ENCODE data around the gene MBP. TPM values are rescaled to one million over a fixed set of nuclear protein-coding genes. Genes with fewer than 3 reads are reported as not detected.
A peak's percentile ranks its signal among the peaks of the same experiment; 100 is the strongest.

Gene MBP
- total and polyA plus RNA-seq, 10 of the 15 experiments (the other 5 are each of a cell fraction or from before 2014, with no cell fraction given) = 12.2 to 67.8 (median 42.1) TPM

GRCh38 chr18:77063260-77063659, 69.3 kb downstream of the MBP start (continued):
- TF ChIP-seq CEBPZ (IDR thresholded peaks at IDR 0.05; ENCODE audit: low read depth, low read length) (no peak), YY1 (IDR thresholded peaks at IDR 0.05; ENCODE audit: low read depth, low read length) (0 out of 2 replicates have a peak, but pooled peaks have one; percentile 54), KLF5 (IDR thresholded peaks at IDR 0.05; ENCODE audit: partially characterized antibody) (no peak), IRF4 (IDR thresholded peaks at IDR 0.05; ENCODE audit: low read depth, low read length) (peak; percentile 99), SRF (IDR thresholded peaks at IDR 0.05; ENCODE audit: low read depth in 2 of 2, low read length in 2 of 2) (peak in 1 of 2 experiments; percentile 86; a peak in 2 of 4 replicates), IKZF2 (IDR thresholded peaks at IDR 0.05) (peak; percentile 31 to 66; a peak in 3 of 4 replicates), NKRF (conservative IDR thresholded peaks at IDR 0.05) (no peak), JUNB (IDR thresholded peaks at IDR 0.05) (peak; percentile 96), CHD4 (IDR thresholded peaks at IDR 0.05) (no peak), EED (IDR thresholded peaks at IDR 0.05; ENCODE audit: low read depth) (peak; percentile 96), CREM (IDR thresholded peaks at IDR 0.05; ENCODE audit: low read depth) (peak; percentile 89), USF1 (IDR thresholded peaks at IDR 0.05; ENCODE audit: borderline replicate concordance, extremely low read length, insufficient read depth, low read depth, low read length) (no peak)
- TF ChIP-seq, protein P1, sequence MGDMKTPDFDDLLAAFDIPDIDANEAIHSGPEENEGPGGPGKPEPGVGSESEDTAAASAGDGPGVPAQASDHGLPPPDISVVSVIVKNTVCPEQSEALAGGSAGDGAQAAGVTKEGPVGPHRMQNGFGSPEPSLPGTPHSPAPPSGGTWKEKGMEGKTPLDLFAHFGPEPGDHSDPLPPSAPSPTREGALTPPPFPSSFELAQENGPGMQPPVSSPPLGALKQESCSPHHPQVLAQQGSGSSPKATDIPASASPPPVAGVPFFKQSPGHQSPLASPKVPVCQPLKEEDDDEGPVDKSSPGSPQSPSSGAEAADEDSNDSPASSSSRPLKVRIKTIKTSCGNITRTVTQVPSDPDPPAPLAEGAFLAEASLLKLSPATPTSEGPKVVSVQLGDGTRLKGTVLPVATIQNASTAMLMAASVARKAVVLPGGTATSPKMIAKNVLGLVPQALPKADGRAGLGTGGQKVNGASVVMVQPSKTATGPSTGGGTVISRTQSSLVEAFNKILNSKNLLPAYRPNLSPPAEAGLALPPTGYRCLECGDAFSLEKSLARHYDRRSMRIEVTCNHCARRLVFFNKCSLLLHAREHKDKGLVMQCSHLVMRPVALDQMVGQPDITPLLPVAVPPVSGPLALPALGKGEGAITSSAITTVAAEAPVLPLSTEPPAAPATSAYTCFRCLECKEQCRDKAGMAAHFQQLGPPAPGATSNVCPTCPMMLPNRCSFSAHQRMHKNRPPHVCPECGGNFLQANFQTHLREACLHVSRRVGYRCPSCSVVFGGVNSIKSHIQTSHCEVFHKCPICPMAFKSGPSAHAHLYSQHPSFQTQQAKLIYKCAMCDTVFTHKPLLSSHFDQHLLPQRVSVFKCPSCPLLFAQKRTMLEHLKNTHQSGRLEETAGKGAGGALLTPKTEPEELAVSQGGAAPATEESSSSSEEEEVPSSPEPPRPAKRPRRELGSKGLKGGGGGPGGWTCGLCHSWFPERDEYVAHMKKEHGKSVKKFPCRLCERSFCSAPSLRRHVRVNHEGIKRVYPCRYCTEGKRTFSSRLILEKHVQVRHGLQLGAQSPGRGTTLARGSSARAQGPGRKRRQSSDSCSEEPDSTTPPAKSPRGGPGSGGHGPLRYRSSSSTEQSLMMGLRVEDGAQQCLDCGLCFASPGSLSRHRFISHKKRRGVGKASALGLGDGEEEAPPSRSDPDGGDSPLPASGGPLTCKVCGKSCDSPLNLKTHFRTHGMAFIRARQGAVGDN (IDR thresholded peaks at IDR 0.05) = 0 out of 2 replicates have a peak, but pooled peaks have one; percentile 17
- TF ChIP-seq, protein P2, sequence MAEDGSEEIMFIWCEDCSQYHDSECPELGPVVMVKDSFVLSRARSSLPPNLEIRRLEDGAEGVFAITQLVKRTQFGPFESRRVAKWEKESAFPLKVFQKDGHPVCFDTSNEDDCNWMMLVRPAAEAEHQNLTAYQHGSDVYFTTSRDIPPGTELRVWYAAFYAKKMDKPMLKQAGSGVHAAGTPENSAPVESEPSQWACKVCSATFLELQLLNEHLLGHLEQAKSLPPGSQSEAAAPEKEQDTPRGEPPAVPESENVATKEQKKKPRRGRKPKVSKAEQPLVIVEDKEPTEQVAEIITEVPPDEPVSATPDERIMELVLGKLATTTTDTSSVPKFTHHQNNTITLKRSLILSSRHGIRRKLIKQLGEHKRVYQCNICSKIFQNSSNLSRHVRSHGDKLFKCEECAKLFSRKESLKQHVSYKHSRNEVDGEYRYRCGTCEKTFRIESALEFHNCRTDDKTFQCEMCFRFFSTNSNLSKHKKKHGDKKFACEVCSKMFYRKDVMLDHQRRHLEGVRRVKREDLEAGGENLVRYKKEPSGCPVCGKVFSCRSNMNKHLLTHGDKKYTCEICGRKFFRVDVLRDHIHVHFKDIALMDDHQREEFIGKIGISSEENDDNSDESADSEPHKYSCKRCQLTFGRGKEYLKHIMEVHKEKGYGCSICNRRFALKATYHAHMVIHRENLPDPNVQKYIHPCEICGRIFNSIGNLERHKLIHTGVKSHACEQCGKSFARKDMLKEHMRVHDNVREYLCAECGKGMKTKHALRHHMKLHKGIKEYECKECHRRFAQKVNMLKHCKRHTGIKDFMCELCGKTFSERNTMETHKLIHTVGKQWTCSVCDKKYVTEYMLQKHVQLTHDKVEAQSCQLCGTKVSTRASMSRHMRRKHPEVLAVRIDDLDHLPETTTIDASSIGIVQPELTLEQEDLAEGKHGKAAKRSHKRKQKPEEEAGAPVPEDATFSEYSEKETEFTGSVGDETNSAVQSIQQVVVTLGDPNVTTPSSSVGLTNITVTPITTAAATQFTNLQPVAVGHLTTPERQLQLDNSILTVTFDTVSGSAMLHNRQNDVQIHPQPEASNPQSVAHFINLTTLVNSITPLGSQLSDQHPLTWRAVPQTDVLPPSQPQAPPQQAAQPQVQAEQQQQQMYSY (CRISPR knock-in tag; IDR thresholded peaks at IDR 0.05) = no peak

Measured in GM12878 (cell line).